K562 (cell line): ENCODE measurements around the gene LNX2. TPM values are rescaled to one million over a fixed set of nuclear protein-coding genes. Genes with fewer than 3 reads are reported as not detected.

Experiments
- MGA ChIP-seq: fragments of 450-650 bp; IDR thresholded peaks from 2 replicates; pipeline ENCODE4 v1.6.1; 2016; ENCODE audit warnings: mild to moderate bottlenecking, moderate library complexity
- MYBL2 ChIP-seq, 2 experiments: fragments of 450-650 bp in 1 of 2; sonication (generic) in 1 of 2; formaldehyde crosslinking in 1 of 2; IDR thresholded peaks; 2 replicates each; pipeline versions ENCODE4 v1.6.1 to v1.8.1; 2017 to 2022; ENCODE audit warnings: borderline replicate concordance in 1 of 2, inconsistent platforms in 1 of 2, low read depth in 1 of 2, mild to moderate bottlenecking in 1 of 2, missing genetic modification reagents in 1 of 2, moderate library complexity in 1 of 2
- SOX6 ChIP-seq: fragments of 450-650 bp; IDR thresholded peaks from 2 replicates; pipeline ENCODE4 v1.6.1; 2014; ENCODE audit warnings: mild to moderate bottlenecking
- polyA plus RNA-seq, 8 experiments: library from polyadenylated mRNA; depleted of rRNA in 4 of 8; stranded (reverse) in 5 of 8; unstranded in 3 of 8; fragments of >200 nt; fragmentation: Nextera tagmentation in 2 of 8; fragmentation: Illumina TruSeq in 1 of 8; extraction: Ambion mirVana in 2 of 8; extraction: Trizol in 1 of 8; gene quantifications; 2 replicates each; pipeline versions ENCODE4 v1.2.1 to v1.2.3, GENCODE V29; 2011 to 2014; ENCODE audit warnings: inconsistent platforms in 1 of 8, missing spikeins in 1 of 8
- total RNA-seq, 7 experiments: library from RNA; depleted of rRNA in 6 of 7; stranded (reverse); fragments of >200 nt in 6 of 7; fragmentation: Illumina TruSeq in 2 of 7; extraction: Trizol in 2 of 7; gene quantifications; 2 replicates each; pipeline versions ENCODE4 v1.2.1 to v1.2.3, GENCODE V29; 2011 to 2021; ENCODE audit warnings: low replicate concordance in 1 of 7

The LNX2 gene
- total and polyA plus RNA-seq, 9 of the 15 experiments (the other 6 are each of a cell fraction or from before 2014, with no cell fraction given), result 1.5 to 5.5 (median 4.0) TPM

- TF ChIP-seq MGA, result no peak
- TF ChIP-seq SOX6, result no peak
- no peak for TF ChIP-seq MYBL2 (IDR thresholded peaks at IDR 0.05; ENCODE audit: low read depth)
- TF ChIP-seq MYBL2 (CRISPR knock-in tag; IDR thresholded peaks at IDR 0.05; ENCODE audit: borderline replicate concordance), result no peak
Measured at GRCh38 chr13:27662738-27663470, 42.6 kb upstream of the LNX2 start (continued).
